K562 (cell line): ENCODE data around the gene PCDHGC4. TPM values are rescaled to one million over a fixed set of nuclear protein-coding genes. Genes with fewer than 3 reads are reported as not detected.

Experiments used
- ARNT ChIP-seq, 2 experiments: fragments of 450-650 bp; IDR thresholded peaks; 2 replicates each; pipeline ENCODE4 v1.6.1; 2016; ENCODE audit warnings: mild to moderate bottlenecking in 1 of 2
- ATF2 ChIP-seq: sonication (generic); formaldehyde crosslinking; IDR thresholded peaks from 2 replicates; pipeline ENCODE4 v1.8.1; 2022; ENCODE audit warnings: missing genetic modification reagents
- CHD7 ChIP-seq: fragments of 200-600 bp; sonication (generic); IDR thresholded peaks from one replicate; pipeline ENCODE4 v1.6.1; 2012; ENCODE audit warnings: mild to moderate bottlenecking, low read depth, low read length, inconsistent platforms
- ETV5 ChIP-seq: sonication (generic); formaldehyde crosslinking; IDR thresholded peaks from 2 replicates; pipeline ENCODE4 v1.4.0; 2020; ENCODE audit warnings: low read depth, mild to moderate bottlenecking, missing genetic modification reagents
- HSF4 ChIP-seq: fragments of 250-450 bp; sonication (Bioruptor Pico); IDR thresholded peaks from 2 replicates; pipeline ENCODE4 v2.1.2; 2022; ENCODE audit warnings: mild to moderate bottlenecking, moderate library complexity, borderline replicate concordance
- ILK ChIP-seq: fragments of 450-650 bp; IDR thresholded peaks from 2 replicates; pipeline ENCODE4 v1.6.1; 2016; ENCODE audit warnings: missing genetic modification characterization, low read depth, mild to moderate bottlenecking, missing compliant biosample characterization, moderate library complexity, borderline replicate concordance
- MEIS2 ChIP-seq: fragments of 450-650 bp; IDR thresholded peaks from 2 replicates; pipeline ENCODE4 v1.6.1; 2014; ENCODE audit warnings: mild to moderate bottlenecking; ENCODE audit not compliant: partially characterized antibody
- SRSF3 ChIP-seq: fragments of 200-400 bp; formaldehyde crosslinking; IDR thresholded peaks from 2 replicates; pipeline ENCODE4 v1.6.1; 2016; ENCODE audit warnings: mild to moderate bottlenecking, low read length, moderate library complexity; ENCODE audit not compliant: insufficient read depth
- TRIM25 ChIP-seq: fragments of 450-650 bp; IDR thresholded peaks from 2 replicates; pipeline ENCODE4 v1.7.0; 2016; ENCODE audit warnings: borderline replicate concordance
- TSC22D4 ChIP-seq: fragments of 450-650 bp; IDR thresholded peaks from 2 replicates; pipeline ENCODE4 v1.6.1; 2016; ENCODE audit warnings: missing genetic modification characterization, missing biosample characterization, control low read depth
- ZNF41 ChIP-seq: fragments of 250-450 bp; sonication (Bioruptor Pico); conservative IDR thresholded peaks from 2 replicates; pipeline ENCODE4 v1.4.0; 2020; ENCODE audit warnings: mild to moderate bottlenecking
- polyA plus RNA-seq, 8 experiments: library from polyadenylated mRNA; depleted of rRNA in 4 of 8; stranded (reverse) in 5 of 8; unstranded in 3 of 8; fragments of >200 nt; fragmentation: Nextera tagmentation in 2 of 8; fragmentation: Illumina TruSeq in 1 of 8; extraction: Ambion mirVana in 2 of 8; extraction: Trizol in 1 of 8; gene quantifications; 2 replicates each; pipeline versions ENCODE4 v1.2.1 to v1.2.3, GENCODE V29; 2011 to 2014; ENCODE audit warnings: inconsistent platforms in 1 of 8, missing spikeins in 1 of 8
- total RNA-seq, 7 experiments: library from RNA; depleted of rRNA in 6 of 7; stranded (reverse); fragments of >200 nt in 6 of 7; fragmentation: Illumina TruSeq in 2 of 7; extraction: Trizol in 2 of 7; gene quantifications; 2 replicates each; pipeline versions ENCODE4 v1.2.1 to v1.2.3, GENCODE V29; 2011 to 2021; ENCODE audit warnings: low replicate concordance in 1 of 7

PCDHGC4 gene
- total and polyA plus RNA-seq, 9 of the 15 experiments (the other 6 are each of a cell fraction or from before 2014, with no cell fraction given), result 0.05 TPM; not detected in 8

GRCh38 chr5:141521244-141521781 is 36.5 kb downstream of the PCDHGC4 start (continued):
- TF ChIP-seq MEIS2 (peak; percentile 7), SRSF3 (no peak), ATF2 (CRISPR knock-in tag) (no peak), CHD7 (no peak), TRIM25 (no peak), ILK (no peak), TSC22D4 (tag) (no peak), HSF4 (no peak), ZNF41 (CRISPR knock-in tag) (no peak), ARNT (IDR thresholded peaks at IDR 0.05) (no peak), ETV5 (CRISPR knock-in tag) (no peak)
